Skeletal muscle cell (primary cell): ENCODE results near the gene TMPRSS12.
"Not testable (repeated sequence)": the region's sequence is repeated elsewhere in the genome, so short reads cannot be mapped to it uniquely, and the experiment has no call there.

Source experiments
- DNase-seq: peaks from one replicate; pipeline ENCODE4 v3.0.0-alpha.2; 2010; ENCODE audit warnings: low read depth
- H3K4me3 ChIP-seq: 2 replicates; pipeline ENCODE4 v1.5.1; 2011; ENCODE audit warnings: low read depth, mild to moderate bottlenecking, control low read depth, low read length, moderate library complexity

The TMPRSS12 gene

DNA sequence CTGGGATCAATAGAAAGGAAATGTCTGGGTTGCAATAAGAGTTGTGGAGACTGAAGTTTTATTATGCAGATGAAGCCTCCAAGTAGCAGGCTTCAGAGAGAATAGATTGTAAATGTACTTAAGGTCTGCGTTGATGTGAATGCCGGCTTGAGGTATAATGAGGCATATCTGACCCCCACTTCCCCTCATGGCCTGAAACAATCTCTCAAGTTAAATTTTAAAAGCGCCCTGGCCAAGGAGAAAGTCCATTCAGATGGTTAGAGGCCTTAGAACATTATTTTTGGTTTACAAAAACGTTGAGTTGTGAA lies 81.4 kb downstream of the TMPRSS12 start:
- no peak for DNase-seq
- H3K4me3 ChIP-seq, result peak overlapping the region; percentile 61

DNA sequence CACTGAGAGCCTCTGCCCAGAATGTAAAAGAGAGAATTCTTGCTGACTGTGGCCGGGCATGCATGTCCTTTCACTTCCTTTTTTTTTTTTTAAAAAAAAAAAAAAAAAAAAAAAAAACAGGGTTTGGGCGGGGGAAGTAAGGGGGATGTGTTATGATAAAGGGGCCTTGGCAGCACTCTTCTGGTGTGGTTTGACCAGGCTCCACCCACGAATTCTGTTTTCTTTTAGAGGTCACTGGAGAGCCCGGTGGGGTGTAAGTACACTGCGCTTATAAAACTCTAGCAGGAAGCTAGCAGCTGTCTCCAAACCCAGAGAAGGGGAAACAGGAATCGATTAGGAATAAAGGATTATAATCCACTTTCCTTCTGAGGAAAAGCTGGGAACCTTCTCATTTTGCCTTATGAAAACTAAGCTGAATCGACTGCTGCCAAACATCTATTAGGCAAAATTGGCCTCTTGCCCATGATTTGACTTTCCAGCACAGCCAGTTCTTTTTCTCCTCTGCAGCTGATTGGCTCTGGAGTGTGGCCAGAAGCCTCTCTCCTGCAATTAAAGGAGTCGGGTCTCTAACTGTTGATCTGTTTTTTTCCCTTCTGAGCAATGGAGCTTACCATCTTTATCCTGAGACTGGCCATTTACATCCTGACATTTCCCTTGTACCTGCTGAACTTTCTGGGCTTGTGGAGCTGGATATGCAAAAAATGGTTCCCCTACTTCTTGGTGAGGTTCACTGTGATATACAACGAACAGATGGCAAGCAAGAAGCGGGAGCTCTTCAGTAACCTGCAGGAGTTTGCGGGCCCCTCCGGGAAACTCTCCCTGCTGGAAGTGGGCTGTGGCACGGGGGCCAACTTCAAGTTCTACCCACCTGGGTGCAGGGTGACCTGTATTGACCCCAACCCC lies 82.0 kb downstream of the TMPRSS12 start:
- DNase-seq, result peak; percentile 85
- H3K4me3 ChIP-seq, result peak overlapping the region; percentile 61

DNA sequence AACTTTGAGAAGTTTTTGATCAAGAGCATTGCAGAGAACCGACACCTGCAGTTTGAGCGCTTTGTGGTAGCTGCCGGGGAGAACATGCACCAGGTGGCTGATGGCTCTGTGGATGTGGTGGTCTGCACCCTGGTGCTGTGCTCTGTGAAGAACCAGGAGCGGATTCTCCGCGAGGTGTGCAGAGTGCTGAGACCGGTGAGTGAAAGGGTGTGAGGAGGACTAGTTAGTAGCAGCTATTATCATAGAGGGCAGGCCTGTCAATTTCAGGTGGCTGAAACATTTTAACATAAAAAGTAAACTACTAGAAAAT lies 82.6 kb downstream of the TMPRSS12 start:
- H3K4me3 ChIP-seq, result peak overlapping the region; percentile 61
- DNase-seq, result no peak

DNA sequence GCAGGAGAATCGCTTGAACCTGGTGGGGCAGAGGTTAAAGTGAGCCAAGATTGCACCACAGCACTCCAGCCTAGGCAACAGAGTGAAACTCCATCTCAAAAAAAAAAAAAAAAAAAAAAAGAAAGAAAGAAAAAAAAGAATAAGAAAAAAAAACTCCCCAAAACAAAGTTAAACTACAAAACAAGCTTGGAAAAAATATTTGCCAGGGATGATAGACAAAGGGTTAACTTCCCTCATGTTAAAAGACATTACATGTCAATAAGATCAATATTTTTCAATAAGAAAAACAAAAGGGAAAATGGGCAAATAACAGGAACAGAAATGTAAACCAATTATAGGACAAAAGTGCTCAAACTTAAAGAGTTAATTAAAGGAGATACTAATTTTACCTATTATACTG lies 83.2 kb downstream of the TMPRSS12 start:
- peak overlapping the region; percentile 61 for H3K4me3 ChIP-seq
- DNase-seq, result no peak

DNA sequence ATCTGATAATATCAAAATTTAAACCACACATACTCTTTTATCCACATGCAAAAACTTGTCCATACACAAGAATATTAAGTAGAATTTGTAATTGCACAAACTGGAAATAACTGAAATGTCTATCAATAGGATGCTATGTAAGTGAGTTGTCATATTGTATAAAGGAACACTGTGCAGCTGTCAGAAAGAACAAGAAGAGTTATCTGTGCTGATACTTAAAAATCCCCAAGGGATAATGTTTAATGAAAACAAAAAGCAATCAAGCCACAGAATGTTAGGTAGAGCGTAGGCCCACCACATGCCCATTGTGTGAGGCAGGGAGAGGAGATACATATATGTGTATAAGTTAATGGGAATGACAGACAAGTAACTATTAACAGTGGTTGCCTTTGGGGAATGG lies 83.7 kb downstream of the TMPRSS12 start:
- DNase-seq, result no peak
- peak overlapping the region; percentile 61 for H3K4me3 ChIP-seq

DNA sequence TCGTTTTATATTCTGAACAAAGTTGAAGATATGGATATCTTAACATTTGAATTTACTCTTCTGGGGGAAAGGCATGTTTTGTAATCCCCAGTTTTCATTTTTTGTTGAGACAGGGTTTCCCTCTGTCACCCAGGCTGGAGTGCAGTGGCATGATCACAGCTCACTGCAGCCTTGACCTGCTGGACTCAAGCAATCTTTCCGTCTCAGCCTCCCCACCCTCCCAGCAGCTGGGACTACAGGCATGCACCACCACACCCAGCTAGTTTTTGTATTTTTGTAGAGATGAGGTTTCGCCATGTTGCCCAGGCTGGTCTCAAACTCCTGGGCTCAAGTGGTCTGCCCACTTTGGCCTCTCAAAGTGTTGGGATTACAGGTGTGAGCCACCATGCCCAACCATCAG lies 84.2 kb downstream of the TMPRSS12 start:
- peak overlapping the region; percentile 61 for H3K4me3 ChIP-seq

DNA sequence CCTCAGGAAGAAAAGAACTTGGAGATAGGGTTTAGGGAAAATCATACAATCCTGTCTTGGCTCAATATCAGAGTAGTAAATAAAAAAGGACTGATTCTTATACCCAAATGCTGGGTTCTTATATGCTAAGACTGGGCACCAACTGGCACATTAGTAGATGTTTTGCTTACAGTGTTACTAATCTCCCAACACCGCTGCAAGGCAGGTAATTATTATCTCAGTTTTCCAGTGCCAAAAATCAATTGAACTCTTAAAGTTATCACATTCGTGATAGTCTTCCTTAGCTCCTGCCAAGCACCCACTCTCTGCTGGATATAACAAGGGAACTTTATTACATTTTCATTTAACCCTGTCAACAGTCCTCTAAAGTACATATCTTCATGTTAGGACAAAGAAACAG lies 84.6 kb downstream of the TMPRSS12 start:
- DNase-seq, result no peak
- H3K4me3 ChIP-seq, result peak overlapping the region; percentile 61

More for the DNA sequence above, 84.2 kb downstream of the TMPRSS12 start:
- not testable (repeated sequence) for DNase-seq

DNA sequence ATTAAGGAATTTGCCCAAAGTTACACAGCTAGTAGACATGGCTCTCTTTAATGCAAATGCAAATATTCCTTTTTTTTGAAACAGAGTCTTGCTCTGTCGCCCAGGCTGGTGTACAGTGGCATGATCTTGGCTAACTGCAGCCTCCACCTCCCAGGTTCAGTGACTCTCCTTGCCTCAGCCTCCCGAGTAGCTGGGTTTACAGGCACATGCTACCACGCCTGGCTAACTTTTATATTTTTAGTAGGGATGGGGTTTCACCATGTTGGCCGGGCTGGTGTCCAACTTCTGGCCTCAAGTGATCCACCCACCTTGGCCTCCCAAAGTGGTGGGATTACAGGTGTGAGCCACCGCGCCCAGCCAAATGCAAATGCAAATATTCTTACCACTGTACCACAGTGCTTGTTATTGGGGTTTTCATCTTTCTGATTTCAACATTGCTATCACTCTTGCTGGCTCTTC lies 85.1 kb downstream of the TMPRSS12 start:
- no peak for DNase-seq
- H3K4me3 ChIP-seq, result no peak overlapping the region

DNA sequence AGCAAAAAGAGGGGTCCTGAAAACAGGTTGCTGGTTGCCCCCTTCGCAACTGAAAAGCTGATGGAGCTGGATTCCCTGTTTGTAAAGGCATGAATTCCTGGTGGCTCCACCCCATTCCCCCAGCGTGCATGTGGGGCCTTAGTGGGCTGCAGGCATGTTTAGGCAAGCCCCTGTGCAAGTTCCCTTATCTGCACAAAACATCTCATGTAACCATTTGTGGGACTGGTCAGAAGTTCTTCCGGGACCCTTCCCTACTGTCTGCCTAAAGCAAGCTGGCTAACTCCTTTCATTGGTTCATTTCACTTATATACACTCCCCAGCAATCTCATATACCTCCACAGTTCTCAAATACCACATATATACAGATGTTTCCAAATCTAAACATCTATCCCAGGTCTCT lies 85.7 kb downstream of the TMPRSS12 start:
- no peak overlapping the region for H3K4me3 ChIP-seq
- no peak for DNase-seq

DNA sequence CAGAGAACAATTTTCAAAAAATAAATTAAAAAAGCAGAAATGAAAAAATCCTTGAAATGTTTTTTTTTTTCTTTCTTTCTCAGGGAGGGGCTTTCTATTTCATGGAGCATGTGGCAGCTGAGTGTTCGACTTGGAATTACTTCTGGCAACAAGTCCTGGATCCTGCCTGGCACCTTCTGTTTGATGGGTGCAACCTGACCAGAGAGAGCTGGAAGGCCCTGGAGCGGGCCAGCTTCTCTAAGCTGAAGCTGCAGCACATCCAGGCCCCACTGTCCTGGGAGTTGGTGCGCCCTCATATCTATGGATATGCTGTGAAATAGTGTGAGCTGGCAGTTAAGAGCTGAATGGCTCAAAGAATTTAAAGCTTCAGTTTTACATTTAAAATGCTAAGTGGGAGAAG lies 87.1 kb downstream of the TMPRSS12 start:
- H3K4me3 ChIP-seq, result no peak overlapping the region

DNA sequence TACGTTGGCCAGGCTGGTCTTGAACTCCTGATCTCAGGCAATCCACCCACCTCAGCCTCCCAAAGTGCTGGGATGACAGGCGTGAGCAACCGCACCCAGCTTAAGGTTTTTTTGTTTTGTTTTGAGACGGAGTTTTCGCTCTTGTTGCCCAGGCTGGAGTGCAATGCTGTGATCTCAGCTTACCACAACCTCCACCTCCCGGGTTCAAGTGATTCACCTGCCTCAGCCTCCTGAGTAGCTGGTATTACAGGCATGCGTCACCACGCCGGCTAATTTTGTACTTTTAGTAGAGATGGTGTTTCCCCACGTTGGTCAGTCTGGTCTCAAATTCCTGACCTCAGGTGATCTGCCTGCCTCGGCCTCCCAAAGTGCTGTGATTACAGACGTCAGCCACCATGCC lies 87.8 kb downstream of the TMPRSS12 start:
- not testable (repeated sequence) for DNase-seq, H3K4me3 ChIP-seq

More for the DNA sequence above, 87.1 kb downstream of the TMPRSS12 start:
- no peak for DNase-seq

DNA sequence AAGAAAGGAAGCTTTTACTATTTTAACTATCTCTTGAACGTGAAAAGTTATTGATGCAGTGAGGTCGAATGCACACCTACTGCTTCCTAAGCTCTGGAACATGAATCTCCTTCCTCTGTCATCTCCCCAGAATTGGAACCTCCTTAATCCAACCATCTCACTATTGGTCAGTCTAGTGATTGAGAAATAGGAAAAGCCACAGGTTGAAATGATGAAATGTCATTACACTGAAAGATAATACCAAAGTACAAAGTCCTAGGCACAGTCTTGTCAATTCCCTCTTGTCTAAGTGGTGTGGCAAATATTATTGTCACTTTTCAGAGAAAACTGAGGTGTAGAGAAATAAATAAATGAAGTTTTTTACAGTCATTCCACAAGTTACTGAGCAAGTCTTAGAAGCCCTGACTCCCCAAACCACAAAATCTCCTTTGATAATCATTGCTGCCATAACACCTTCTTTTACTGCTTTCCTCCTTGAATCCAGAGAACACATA lies 90.1 kb downstream of the TMPRSS12 start:
- no peak overlapping the region for H3K4me3 ChIP-seq
- DNase-seq, result no peak

DNA sequence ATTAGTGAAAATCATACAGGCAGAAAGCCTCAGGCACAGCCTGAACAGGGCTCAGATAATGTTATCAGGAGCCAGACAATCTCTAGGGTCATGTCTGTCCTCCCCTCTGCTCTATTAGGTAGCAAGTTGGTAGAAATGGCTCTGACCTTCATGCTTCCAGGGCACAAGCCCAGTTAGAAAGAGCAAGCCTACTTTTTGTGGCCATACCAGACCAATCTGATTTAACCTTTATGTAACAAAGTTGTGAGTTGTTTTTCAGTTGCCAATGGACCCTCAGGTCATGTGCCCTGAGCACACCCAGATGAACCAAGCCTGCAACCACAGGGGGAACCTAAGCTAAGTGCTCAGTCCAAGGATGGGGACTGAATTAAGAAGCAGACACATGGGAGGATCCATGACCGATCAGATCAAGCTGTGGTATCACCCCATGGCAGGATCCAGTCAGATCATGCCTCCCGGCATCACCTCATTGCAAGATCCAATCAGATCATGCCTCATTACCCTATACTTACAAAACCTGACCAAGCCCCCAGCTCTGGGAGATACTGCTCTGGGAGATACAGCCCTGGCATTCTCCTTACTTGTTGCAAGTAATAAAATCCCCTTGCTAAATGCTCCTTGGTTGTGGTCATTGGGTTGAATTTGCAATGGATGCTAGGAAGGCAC lies 90.9 kb downstream of the TMPRSS12 start:
- H3K4me3 ChIP-seq, result no peak overlapping the region
- DNase-seq, result no peak

DNA sequence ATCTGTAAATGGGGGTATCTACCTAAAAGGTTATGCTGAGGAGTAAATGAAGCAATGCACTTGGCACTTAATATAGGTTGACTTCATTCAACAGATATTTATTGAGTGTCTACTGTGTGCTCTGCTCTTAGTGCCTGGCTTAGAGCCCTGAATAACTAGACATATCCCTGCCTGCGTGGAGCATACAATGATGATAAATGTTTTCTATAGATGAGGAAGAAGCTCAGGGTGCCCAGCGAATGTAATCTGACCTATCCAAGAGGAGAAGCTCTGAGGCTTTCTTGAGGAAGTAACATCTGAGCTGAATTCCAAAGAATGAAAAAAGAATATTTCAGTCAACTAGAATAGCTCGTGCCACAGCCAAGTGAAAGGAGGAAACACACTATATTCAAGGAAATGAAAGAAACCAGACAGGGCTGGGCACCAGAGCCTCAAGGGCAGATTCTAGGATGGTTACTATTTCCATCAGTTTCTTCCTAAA lies 91.7 kb downstream of the TMPRSS12 start:
- no peak for DNase-seq
- H3K4me3 ChIP-seq, result no peak overlapping the region

DNA sequence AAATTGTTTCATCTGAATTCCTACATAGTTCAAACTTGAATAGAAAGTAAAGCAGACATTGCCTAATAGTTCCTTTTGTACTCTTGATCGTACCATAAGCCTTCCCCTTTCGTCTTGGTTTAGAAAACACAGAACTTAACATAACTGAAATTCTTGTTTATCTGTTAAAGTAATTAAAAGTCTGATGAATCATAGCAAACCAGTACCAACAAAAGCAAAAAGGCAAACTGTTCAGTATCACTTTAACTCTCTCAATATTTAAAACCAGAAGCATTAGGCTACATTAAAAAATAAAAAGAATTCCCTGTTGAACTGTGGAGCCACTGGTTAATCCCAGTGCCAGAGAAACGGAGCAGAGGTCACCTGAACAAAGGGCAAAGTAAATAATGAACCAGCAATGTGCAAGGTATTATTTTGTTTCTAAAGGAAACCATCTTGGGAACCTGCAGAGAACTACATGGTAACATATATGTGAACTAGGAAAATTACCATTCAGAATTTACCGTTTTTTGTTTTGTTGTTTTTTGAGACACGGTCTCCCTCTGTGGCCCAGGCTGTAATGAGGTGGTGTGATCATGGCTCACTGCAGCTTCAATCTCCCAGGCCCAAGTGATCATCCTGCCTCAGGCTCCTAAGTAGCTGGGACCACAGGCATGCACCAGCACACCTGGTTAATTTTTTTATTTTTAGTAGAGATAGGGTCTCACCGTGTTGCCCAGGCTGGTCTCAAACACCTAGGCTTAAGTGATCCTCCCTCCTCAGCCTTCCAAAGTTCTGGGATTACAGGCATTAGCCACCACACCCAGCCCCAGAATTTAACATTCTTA lies 92.5 kb downstream of the TMPRSS12 start:
- no peak overlapping the region for H3K4me3 ChIP-seq
- DNase-seq, result no peak

DNA sequence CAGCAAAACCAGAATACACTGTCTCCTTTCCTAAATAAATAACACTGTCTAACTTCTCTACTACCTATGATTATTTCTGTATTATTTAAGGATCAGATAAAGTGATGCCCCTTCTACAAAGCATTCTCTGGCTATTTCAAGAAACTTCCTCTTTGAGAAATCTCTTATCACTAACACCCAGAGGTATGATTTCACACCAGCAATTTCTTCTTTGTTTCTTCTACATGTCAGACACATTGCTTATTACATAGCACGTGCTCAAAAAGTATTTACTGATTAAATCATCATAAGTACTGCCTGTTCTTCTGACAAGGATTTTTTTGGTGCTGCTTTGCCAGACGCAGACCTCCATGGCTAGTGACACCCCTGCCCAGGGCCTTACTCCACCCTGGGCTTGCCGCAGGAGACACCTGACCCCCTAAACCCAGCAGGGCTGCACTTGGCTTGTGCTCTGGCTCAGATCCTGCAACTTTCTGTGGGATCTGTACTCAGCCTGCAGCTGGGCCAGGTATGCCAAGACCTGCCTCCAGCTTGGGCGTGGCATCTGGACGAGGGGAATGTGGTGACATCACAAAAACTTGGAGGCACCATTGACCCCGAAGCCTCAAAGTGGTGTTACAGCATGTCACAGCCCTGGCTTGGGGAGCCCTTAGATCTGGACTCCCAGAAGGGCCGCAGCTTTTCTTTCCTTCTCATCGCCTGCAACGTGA lies 94.2 kb downstream of the TMPRSS12 start:
- DNase-seq, result no peak
- no peak overlapping the region for H3K4me3 ChIP-seq
